Muscle of arm (tissue), 12 donors: ENCODE measurements around the gene CD44. TPM values are rescaled to one million over a fixed set of nuclear protein-coding genes. Genes with fewer than 3 reads are reported as not detected.
A peak's percentile ranks its signal among the peaks of the same experiment; 100 is the strongest.

Source experiments
- DNase-seq: peaks from one replicate; pipeline ENCODE4 v3.0.0-alpha.2; 2013
- polyA plus RNA-seq, 12 donors: library from polyadenylated mRNA; unstranded; fragments of 120-200 nt; gene quantifications; one replicate each; pipeline ENCODE4 v1.2.1, GENCODE V29; 2013; ENCODE audit not compliant: insufficient read length in 12 of 12

CD44 gene
- polyA plus RNA-seq, 12 donors, result 104 to 858 (median 184) TPM

GRCh38 chr11:35157814-35158700 lies 19.1 kb downstream of the CD44 start:
- no peak for DNase-seq

GRCh38 chr11:35158701-35159510 lies 19.9 kb downstream of the CD44 start:
- peak; percentile 73 for DNase-seq

GRCh38 chr11:35160246-35160824 lies 21.4 kb downstream of the CD44 start:
- no peak for DNase-seq

GRCh38 chr11:35160902-35161597 lies 22.1 kb downstream of the CD44 start:
- no peak for DNase-seq

- no peak for DNase-seq
Measured at GRCh38 chr11:35162745-35163144, 23.8 kb downstream of the CD44 start.

GRCh38 chr11:35163209-35163608 lies 24.2 kb downstream of the CD44 start:
- no peak for DNase-seq

GRCh38 chr11:35163702-35164496 lies 24.9 kb downstream of the CD44 start:
- DNase-seq, result no peak

GRCh38 chr11:35165030-35165422 lies 26.1 kb downstream of the CD44 start:
- no peak for DNase-seq

- DNase-seq, result peak; percentile 53
Measured at GRCh38 chr11:35165423-35166368, 26.7 kb downstream of the CD44 start.

- DNase-seq, result no peak
Measured at GRCh38 chr11:35166369-35167360, 27.7 kb downstream of the CD44 start.

GRCh38 chr11:35167426-35167954 lies 28.5 kb downstream of the CD44 start:
- no peak for DNase-seq

- no peak for DNase-seq
Measured at GRCh38 chr11:35168671-35169070, 29.7 kb downstream of the CD44 start.

GRCh38 chr11:35169112-35169511 lies 30.1 kb downstream of the CD44 start:
- no peak for DNase-seq

- DNase-seq, result no peak
Measured at GRCh38 chr11:35169754-35170153, 30.8 kb downstream of the CD44 start.

- DNase-seq, result peak; percentile 72
Measured at GRCh38 chr11:35170503-35170902, 31.5 kb downstream of the CD44 start.

- DNase-seq, result no peak
Measured at GRCh38 chr11:35171226-35171625, 32.3 kb downstream of the CD44 start.

- DNase-seq, result no peak
Measured at GRCh38 chr11:35173011-35173511, 34.1 kb downstream of the CD44 start.
